A549 (cell line): ENCODE results near the gene TMEM131.
"Not testable (repeated sequence)": the region's sequence is repeated elsewhere in the genome, so short reads cannot be mapped to it uniquely, and the experiment has no call there.

Experiments
- CBX2 ChIP-seq: fragments of 200-600 bp; sonication (generic); IDR thresholded peaks from 2 replicates; pipeline ENCODE4 v1.6.1; 2016; ENCODE audit warnings: low read depth, mild to moderate bottlenecking, borderline replicate concordance
- CTCF ChIP-seq: fragments of >200 bp; sonication (Bioruptor Twin); formaldehyde crosslinking; IDR thresholded peaks from 3 replicates; pipeline ENCODE4 v1.5.1; 2016
- E2F6 ChIP-seq: IDR thresholded peaks from 2 replicates; pipeline ENCODE4 v1.6.1; 2012; ENCODE audit warnings: low read depth, borderline replicate concordance
- JUNB ChIP-seq: fragments of >200 bp; sonication (Bioruptor Twin); formaldehyde crosslinking; IDR thresholded peaks from 2 replicates; pipeline ENCODE4 v1.6.1; 2016
- POLR2A ChIP-seq: IDR thresholded peaks from 2 replicates; pipeline ENCODE4 v1.6.1; 2012; ENCODE audit warnings: mild to moderate bottlenecking, low read length
- RFX5 ChIP-seq: fragments of 450-650 bp; IDR thresholded peaks from 2 replicates; pipeline ENCODE4 v1.7.1; 2014; ENCODE audit warnings: antibody characterized with exemption, mild to moderate bottlenecking, moderate library complexity
- ZFP36 ChIP-seq: fragments of 450-650 bp; IDR thresholded peaks from 2 replicates; pipeline ENCODE4 v1.6.1; 2014; ENCODE audit warnings: borderline replicate concordance; ENCODE audit not compliant: partially characterized antibody
- TF ChIP-seq, protein P1 (sequence below): fragments of 450-650 bp; IDR thresholded peaks from 2 replicates; pipeline ENCODE4 v1.6.1; 2014; ENCODE audit warnings: antibody characterized with exemption
- TF ChIP-seq, protein P2 (sequence below): fragments of 200-600 bp; sonication (generic); IDR thresholded peaks from 2 replicates; pipeline ENCODE4 v1.6.1; 2016; ENCODE audit warnings: antibody characterized with exemption, mild to moderate bottlenecking, moderate library complexity

DNA sequence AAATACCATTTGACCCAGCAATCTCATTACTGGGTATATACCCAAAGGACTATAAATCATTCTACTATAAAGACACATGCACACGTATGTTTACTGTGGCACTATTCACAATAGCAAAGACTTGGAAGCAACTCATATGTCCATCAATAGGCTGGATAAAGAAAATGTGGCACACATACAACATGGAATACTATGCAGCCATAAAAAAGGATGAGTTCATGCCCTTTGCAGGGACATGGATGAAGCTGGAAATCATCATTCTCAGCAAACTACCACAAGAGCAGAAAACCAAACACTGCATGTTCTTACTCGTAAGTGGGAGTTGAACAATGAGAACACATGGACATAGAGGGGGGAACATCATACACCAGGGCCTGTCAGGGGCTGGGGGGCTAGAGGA lies 117.4 kb downstream of the TMEM131 start:
- TF ChIP-seq POLR2A, E2F6, CTCF, CBX2, RFX5, ZFP36, JUNB: not testable (repeated sequence)
- TF ChIP-seq, protein P1, sequence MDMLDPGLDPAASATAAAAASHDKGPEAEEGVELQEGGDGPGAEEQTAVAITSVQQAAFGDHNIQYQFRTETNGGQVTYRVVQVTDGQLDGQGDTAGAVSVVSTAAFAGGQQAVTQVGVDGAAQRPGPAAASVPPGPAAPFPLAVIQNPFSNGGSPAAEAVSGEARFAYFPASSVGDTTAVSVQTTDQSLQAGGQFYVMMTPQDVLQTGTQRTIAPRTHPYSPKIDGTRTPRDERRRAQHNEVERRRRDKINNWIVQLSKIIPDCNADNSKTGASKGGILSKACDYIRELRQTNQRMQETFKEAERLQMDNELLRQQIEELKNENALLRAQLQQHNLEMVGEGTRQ: not testable (repeated sequence)
- TF ChIP-seq, protein P2, sequence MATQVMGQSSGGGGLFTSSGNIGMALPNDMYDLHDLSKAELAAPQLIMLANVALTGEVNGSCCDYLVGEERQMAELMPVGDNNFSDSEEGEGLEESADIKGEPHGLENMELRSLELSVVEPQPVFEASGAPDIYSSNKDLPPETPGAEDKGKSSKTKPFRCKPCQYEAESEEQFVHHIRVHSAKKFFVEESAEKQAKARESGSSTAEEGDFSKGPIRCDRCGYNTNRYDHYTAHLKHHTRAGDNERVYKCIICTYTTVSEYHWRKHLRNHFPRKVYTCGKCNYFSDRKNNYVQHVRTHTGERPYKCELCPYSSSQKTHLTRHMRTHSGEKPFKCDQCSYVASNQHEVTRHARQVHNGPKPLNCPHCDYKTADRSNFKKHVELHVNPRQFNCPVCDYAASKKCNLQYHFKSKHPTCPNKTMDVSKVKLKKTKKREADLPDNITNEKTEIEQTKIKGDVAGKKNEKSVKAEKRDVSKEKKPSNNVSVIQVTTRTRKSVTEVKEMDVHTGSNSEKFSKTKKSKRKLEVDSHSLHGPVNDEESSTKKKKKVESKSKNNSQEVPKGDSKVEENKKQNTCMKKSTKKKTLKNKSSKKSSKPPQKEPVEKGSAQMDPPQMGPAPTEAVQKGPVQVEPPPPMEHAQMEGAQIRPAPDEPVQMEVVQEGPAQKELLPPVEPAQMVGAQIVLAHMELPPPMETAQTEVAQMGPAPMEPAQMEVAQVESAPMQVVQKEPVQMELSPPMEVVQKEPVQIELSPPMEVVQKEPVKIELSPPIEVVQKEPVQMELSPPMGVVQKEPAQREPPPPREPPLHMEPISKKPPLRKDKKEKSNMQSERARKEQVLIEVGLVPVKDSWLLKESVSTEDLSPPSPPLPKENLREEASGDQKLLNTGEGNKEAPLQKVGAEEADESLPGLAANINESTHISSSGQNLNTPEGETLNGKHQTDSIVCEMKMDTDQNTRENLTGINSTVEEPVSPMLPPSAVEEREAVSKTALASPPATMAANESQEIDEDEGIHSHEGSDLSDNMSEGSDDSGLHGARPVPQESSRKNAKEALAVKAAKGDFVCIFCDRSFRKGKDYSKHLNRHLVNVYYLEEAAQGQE: not testable (repeated sequence)
